C4-2B (cell line): ENCODE results near the gene MIA.

Source experiments
- H3K27ac ChIP-seq: fragments of 450-650 bp; 2 replicates; pipeline ENCODE4 v1.5.1; 2017
- CTCF ChIP-seq: fragments of 450-650 bp; conservative IDR thresholded peaks from 2 replicates; pipeline ENCODE4 v1.5.1; 2017; ENCODE audit warnings: mild to moderate bottlenecking
- ZFX ChIP-seq: fragments of 450-650 bp; IDR thresholded peaks from 2 replicates; pipeline ENCODE4 v1.6.1; 2017

MIA gene

DNA sequence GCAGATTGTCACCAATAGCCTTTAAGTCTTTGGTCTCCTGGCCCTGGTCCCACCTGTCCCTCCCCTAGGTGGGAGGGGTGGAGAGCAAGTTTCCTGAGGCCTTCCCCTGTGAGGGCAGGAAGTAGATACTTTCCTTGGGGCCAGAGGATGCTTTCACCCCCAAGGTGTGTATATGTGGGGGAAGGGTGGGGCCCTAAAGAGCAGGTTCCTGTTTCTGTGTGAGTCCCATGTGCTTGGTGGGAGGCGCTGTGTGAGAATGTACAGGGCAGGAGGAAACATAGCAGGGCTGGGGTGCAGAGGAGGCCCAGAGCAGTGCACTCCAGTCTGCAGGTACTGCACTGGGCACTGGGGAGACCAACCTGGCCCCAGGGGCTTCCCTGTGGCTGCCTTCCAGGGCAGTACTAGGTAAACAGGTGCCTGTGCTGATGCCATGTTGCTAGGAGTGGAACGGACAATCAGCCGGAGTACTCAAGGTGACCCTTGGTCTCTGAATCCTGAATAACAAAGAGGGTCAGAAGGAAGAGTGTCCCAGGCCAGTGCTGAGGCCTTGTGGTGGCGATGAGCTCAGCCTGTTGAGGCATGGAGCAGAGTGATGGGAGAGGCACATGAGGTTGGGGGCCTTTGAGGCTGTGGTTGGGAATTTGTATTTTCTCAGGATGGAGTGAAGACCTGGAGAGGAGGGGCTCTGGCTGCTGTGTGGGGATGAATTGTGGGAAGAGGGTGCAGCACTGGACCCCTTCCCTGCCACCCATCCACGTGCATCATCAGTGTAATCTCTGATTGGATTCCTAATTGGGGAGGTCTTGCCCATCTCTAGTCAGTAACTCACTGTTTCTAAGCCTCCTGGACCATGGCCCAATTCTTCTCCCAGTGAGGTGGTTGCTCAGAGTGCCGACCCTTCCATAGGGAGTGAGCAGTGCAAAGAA is 28.8 kb downstream of the MIA start:
- no peak for TF ChIP-seq CTCF
- TF ChIP-seq ZFX, result no peak
- peak overlapping the region; percentile 70 for H3K27ac ChIP-seq

GRCh38 chr19:40804783-40805242 is 29.5 kb downstream of the MIA start:
- peak overlapping the region; percentile 70 for H3K27ac ChIP-seq
- TF ChIP-seq ZFX, result no peak
- peak; percentile 20; the same call in 1 of the 2 replicates for TF ChIP-seq CTCF

DNA sequence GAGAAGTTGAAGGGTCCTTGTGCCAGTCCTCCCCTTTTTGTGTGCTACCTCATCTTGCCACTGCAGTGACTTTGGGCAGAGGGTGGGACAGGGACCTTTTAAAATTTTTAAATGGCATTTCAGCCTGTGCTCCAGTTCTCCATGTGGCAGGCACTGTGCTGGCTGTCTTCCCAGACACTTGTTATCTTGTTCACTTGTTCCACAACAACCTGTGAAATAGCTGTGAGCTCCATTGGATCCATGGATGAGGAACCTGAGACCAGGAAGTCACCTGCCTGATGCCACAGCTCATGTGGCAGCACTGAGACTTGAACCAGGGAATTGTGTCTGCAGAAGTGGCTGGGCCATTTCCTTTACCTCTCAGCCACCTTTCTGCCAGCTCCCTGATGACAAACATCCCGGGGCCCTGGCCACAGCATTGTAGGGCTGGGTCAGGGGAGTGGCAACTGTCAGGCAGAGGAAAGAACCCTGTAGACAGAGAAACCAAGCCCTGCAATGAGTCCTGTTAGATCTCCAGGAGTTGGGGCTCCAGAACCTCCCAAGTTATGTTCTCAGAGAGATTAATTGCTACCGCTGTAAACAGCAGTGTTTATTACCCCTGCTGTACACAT is 30.0 kb downstream of the MIA start:
- TF ChIP-seq ZFX (no peak), CTCF (no peak)
- H3K27ac ChIP-seq, result peak overlapping the region; percentile 70

DNA sequence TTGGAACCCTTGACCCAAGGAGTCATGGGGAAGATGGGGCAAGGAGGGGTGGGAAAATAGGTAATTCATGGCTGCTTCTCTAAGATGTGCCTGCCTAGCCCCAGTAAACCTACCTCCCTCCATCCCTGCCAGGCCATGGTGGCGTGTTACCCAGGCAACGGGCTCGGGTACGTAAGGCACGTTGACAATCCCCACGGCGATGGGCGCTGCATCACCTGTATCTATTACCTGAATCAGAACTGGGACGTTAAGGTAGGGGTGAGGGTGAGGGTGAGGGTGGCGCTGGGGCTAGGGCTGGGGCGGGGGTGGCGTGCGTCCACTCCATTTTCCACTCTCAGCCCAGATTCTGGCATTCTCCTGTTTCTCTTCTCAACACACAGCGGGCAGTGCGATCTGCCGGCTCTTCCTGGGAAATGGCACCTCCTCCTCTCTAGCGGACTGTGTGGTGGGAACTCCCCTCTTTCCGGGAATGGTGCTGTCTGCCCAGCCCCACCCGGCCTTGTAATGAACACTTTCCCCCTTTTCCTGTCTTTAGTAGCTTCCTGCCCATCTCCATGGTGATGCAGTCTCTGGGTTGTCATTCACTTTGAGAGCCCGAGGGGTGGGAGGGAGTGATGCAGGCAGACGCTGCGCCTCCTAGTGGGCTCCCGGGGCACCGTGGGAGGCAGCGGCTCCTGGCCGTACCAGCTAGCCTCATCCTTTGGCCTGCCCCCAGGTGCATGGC is 31.3 kb downstream of the MIA start:
- TF ChIP-seq ZFX (no peak), CTCF (no peak)
- H3K27ac ChIP-seq, result peak overlapping the region; percentile 70

GRCh38 chr19:40807147-40808020 is 32.1 kb downstream of the MIA start:
- TF ChIP-seq ZFX, result no peak
- no peak; the same call in 1 of the 2 replicates for TF ChIP-seq CTCF
- no peak overlapping the region for H3K27ac ChIP-seq

DNA sequence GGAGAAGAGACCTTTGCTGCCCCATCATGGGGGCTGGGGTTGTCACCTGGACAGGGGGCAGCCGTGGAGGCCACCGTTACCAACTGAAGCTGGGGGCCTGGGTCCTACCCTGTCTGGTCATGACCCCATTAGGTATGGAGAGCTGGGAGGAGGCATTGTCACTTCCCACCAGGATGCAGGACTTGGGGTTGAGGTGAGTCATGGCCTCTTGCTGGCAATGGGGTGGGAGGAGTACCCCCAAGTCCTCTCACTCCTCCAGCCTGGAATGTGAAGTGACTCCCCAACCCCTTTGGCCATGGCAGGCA is 32.7 kb downstream of the MIA start:
- H3K27ac ChIP-seq, result no peak overlapping the region
- TF ChIP-seq CTCF (no peak), ZFX (no peak)
